Measurements from ENCODE around the gene FBXO11.

FBXO11 gene

DNA sequence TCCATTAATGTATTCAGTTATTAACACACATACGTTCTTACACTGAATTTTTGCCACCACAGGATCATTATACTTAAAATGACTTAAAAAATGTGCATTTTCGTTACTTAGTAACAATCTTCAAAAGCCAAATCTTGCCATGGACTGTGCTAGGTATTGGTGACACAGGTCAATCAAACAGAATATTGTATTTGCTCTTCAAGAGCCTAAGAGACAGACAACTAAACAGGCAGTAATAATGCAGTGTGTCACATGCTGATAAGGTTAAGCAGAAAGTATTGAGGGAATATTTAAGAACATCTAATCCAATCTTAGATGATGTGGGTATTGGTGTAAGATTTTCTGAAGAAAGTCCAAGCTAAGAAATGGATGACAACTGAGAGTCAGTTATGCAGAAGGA is 56.9 kb downstream of the FBXO11 start:
- no peak for DNase-seq (ENCODE audit: low spot score)

DNA sequence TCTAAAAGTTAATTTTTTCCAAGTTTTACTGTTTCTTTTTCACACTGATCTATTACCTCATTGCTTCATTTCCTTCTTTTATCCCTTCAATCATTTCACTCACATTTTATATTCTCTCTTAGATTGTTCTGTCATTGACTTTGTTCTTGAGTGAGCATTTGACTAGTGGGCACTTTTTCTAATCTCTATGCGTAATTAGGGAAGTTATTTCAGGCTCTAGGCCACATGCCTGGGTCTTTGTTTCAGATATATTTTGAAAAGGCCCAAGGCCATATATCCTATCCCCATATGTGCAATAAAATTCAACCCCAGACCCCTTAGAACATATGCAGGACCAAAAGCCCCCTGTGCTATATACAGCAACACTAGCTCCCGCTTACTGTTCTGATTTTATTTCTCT is 62.1 kb downstream of the FBXO11 start:
- no peak for DNase-seq (ENCODE audit: low spot score)

DNA sequence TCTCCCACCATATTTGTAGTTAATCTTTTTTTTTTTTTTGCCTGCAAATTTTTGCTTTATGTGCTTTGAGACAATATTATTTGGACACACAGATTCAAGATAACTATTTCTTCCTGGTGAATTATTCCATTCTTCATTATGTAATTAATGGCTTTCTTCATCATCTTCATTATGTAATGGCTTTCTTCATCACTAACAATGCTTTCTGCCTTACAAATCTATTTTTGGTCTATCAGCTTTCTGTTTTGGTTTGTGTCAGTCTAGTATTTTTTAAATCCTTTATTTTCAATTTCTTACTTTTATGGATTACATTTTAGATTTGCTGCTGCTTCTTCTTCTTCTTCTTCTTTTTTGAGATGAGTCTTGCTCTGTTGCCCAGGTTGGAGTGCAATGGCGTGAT is 62.9 kb downstream of the FBXO11 start:
- DNase-seq (ENCODE audit: low spot score): no peak

- DNase-seq (ENCODE audit: low spot score): no peak
Measured at GRCh38 chr2:47842846-47843245, 63.5 kb downstream of the FBXO11 start.

- DNase-seq (ENCODE audit: low spot score): no peak
Measured at GRCh38 chr2:47838686-47839085, 67.6 kb downstream of the FBXO11 start.

GRCh38 chr2:47838249-47838648 is 68.0 kb downstream of the FBXO11 start:
- no peak for DNase-seq (ENCODE audit: low spot score)

DNA sequence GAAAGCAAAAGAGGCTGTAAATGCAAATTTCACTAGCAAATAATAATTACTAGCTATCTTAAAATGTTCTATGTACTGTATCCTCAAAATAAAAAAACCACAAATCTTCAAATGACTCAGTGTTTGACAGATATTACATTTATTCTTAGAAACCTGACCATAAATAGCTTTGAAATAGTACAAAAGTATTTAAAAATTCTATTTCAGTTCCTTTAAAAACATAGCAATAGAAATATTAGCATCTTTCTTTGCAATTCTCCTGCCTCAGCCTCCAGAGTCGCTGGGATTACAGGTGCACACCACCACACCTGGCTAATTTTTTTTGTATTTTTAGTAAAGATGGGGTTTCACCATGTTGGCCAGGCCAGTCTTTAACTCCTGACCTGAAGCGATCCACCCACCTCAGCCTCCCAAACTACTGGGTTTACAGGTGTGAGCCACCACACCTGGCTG is 72.8 kb downstream of the FBXO11 start:
- DNase-seq (ENCODE audit: low spot score): no peak

- DNase-seq (ENCODE audit: low spot score): no peak
Measured at GRCh38 chr2:47822518-47822917, 83.8 kb downstream of the FBXO11 start.

- no peak for DNase-seq (ENCODE audit: low spot score)
Measured at GRCh38 chr2:47819834-47820233, 86.5 kb downstream of the FBXO11 start.

DNA sequence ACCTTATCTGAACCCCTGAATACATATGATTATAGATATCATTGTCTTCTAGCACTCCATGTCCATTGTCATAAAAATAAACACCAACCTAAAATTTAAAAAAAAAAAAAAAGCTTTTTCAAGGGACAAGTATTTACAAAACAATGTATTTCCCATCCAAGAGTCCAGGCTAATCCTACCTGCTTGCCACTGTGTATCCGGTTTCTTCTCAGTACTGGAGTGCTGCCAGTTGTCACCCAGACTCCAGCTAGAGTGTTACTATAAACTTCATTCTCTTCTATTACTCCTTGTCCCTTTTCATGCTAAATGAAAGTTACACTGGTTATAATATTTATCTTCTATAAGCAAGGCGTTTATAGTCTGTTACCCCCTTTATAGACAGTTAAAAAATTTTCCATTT is 87.5 kb downstream of the FBXO11 start:
- DNase-seq (ENCODE audit: low spot score): no peak

DNA sequence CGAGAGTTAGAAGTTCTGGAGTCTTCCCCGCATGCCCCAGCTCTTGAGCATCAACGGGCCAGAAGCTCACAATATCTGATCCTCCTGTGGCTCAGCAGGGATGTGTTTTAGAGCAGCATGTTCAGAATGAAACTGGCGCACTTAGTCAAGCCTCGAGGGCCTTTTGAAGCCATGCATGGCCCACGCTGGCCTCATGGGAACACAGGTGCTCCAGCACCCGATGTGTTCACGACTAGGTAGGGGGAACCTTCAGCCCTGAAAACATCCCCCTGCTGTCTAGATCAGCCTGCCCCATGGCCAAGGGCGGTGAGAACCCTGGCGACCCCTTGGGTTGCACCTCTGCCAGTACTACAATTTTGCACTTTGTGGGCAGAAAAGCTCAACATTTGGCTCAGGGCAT is 90.5 kb downstream of the FBXO11 start:
- no peak for DNase-seq (ENCODE audit: low spot score)

GRCh38 chr2:47811668-47812067 is 94.6 kb downstream of the FBXO11 start:
- DNase-seq (ENCODE audit: low spot score): no peak

DNA sequence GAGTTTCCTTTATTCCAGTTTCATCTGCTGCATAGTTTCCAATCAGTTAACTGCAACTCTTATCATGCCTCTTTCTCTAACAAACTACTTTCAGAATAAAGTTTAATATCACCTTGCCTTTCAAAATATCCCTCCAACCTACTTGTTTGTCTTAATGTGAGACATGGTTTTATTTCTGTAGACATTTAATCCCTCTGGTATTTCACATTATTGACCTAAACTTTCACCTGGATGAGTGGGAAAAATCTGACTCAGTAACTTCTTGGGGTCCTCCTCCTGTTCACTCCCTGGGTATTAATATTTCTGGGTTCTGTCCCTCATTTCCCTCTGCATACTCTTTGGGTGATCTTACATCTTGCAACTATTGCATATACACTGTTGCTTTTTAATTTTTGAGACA is 95.4 kb downstream of the FBXO11 start:
- no peak for DNase-seq (ENCODE audit: low spot score)

GRCh38 chr2:47809903-47810302 is 96.4 kb downstream of the FBXO11 start:
- no peak for DNase-seq (ENCODE audit: low spot score)

- DNase-seq (ENCODE audit: low spot score): no peak
Measured at GRCh38 chr2:47808614-47809013, 97.7 kb downstream of the FBXO11 start.

GRCh38 chr2:47805850-47806249 is 100.4 kb downstream of the FBXO11 start:
- no peak for DNase-seq (ENCODE audit: low spot score)

- DNase-seq (ENCODE audit: low spot score): no peak
Measured at GRCh38 chr2:47803770-47804169, 102.5 kb downstream of the FBXO11 start.

- DNase-seq (ENCODE audit: low spot score): no peak
Measured at GRCh38 chr2:47803363-47803762, 102.9 kb downstream of the FBXO11 start.

DNA sequence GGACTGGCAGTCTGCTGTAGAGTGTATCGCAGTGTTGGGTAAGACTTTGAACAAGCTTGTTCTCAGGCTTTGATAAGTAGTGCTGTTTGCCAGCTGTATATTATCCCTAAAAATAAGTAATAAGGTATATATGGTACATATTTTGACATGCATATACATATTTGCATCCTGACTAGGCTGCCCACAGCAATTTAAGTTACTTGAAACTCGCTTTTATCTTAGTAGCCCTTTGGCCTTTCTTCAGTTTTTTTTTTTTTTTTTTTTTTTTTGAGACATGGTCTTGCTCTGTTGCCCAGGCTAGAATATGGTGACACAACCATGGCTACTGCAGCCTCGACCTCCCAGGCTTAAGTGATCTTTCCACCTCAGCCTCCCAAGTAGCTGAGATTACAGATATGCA is 105.2 kb downstream of the FBXO11 start:
- DNase-seq (ENCODE audit: low spot score): no peak

DNA sequence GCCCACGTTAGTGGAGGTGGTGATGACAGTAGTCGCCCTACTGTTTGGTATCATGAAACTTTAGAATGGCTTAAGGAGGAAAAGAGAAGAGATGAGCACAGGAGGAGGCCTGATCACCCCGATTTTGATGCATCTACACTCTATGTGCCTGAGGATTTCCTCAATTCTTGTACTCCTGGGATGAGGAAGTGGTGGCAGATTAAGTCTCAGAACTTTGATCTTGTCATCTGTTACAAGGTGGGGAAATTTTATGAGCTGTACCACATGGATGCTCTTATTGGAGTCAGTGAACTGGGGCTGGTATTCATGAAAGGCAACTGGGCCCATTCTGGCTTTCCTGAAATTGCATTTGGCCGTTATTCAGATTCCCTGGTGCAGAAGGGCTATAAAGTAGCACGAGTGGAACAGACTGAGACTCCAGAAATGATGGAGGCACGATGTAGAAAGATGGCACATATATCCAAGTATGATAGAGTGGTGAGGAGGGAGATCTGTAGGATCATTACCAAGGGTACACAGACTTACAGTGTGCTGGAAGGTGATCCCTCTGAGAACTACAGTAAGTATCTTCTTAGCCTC is 107.2 kb downstream of the FBXO11 start:
- no peak for DNase-seq (ENCODE audit: low spot score)

GRCh38 chr2:47798631-47799030 is 107.7 kb downstream of the FBXO11 start:
- DNase-seq (ENCODE audit: low spot score): no peak

DNA sequence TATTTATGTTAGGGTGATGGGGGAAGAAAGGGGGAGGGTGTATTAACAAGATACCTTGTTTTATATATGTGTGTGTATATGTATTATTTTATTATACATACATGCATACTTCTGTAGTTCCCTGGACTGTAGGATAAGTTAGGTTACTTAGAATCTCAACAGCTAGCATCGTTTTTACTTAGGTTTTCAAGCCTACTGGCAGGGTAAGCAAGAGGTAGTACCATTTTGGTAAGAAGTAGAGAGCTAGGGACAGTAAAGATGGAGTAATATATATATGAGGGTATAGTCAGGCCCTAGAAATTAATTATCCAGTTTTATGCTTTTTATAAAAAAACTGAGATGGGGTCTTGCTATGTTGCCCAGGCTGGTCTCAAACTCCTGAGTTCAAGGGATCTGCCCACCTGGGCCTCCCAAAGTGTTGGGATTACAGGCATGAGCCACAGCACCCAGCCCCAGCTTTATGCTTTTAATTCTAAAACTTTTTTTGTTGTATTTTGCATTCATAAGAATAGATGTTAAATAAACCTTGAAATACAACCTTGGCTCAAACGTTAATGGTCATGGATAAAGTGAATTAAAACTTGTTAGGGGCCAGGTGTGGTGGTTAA is 110.1 kb downstream of the FBXO11 start:
- no peak for DNase-seq (ENCODE audit: low spot score)

DNA sequence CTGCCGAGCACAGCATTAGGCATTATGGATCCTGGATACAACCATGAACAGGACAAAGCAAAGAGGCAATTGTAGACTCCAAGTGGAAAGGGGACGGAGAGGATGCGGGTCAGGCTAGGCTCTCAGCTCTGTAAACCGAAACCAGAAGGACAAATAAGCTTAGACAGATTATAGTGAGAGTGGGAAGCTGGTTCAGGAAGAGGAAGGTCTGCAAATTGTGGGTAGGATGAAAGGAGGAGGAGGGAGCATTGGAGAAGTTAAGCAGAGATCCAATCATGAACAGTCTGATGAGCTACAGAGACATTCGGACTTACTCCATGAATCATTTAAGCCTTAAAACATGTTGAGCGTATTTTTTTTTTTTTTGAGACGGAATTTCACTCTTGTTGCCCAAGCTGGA is 120.3 kb downstream of the FBXO11 start:
- DNase-seq (ENCODE audit: low spot score): peak; percentile 18

- DNase-seq (ENCODE audit: low spot score): no peak
Measured at GRCh38 chr2:47784352-47784851, 121.9 kb downstream of the FBXO11 start.

All from putamen (tissue), 1 donor.